HepG2 (cell line): ENCODE results near the gene BCAS3. TPM values are rescaled to one million over a fixed set of nuclear protein-coding genes. Genes with fewer than 3 reads are reported as not detected.

ENCODE experiments used
- ATAC-seq: fragments of 200-7000 bp; cut with Tn5 transposase; 3 replicates; pipeline ENCODE4 v1.9.1; 2020; ENCODE audit warnings: mild to moderate bottlenecking, moderate library complexity
- BruUV-seq: library from RNA; stranded (reverse); fragments of 400-500 nt; replicated peaks from 2 replicates; lab custom pipeline; 2021; lab: Mats Ljungman, UMichigan
- CTCF ChIA-PET: fragments of 300-600 bp; formaldehyde crosslinking; extraction: SDS; loops from one replicate; lab custom pipeline; 2021; ENCODE audit warnings: low total read pairs, inconsistent platforms, low intra/inter-chr PET ratio; lab: Yijun Ruan, JAX
- POLR2A ChIA-PET: fragments of 350-600 bp; sonication (Branson Sonifier 250); formaldehyde crosslinking; loops from one replicate; lab custom pipeline; 2020; ENCODE audit warnings: antibody characterized with exemption, inconsistent platforms; lab: Yijun Ruan, JAX
- DNase-seq: peaks from one replicate; pipeline ENCODE4 v3.0.0-alpha.2; 2015; ENCODE audit warnings: low spot score
- FAIRE-seq: peaks from 3 replicates; lab custom pipeline; 2011; peaks lifted over from hg19 to GRCh38; lab: Jason Lieb, UNC
- H2AFZ ChIP-seq: one replicate; pipeline ENCODE4 v1.6.1; 2011; ENCODE audit warnings: low read length, inconsistent platforms
- H3K27ac ChIP-seq: fragments of 300-600 bp; 3 replicates; pipeline ENCODE4 v1.8.0; 2011; ENCODE audit warnings: mixed run types, mild to moderate bottlenecking, mixed read lengths, low read length, inconsistent platforms; ENCODE audit not compliant: insufficient read depth; ENCODE audit errors: extremely low read length
- H3K27me3 ChIP-seq, 2 experiments: fragments of 200-600 bp in 1 of 2; 2 replicates in 1 of 2; 3 replicates in 1 of 2; pipeline versions ENCODE4 v1.6.0 to v1.8.0; 2011; ENCODE audit warnings: low read length in 2 of 2, mild to moderate bottlenecking in 2 of 2, moderate library complexity in 2 of 2, inconsistent platforms in 1 of 2; ENCODE audit not compliant: insufficient read depth in 2 of 2, control insufficient read depth in 1 of 2
- H3K36me3 ChIP-seq, 2 experiments: fragments of 200-600 bp in 1 of 2; replicated peaks in 1 of 2; 2 replicates in 1 of 2; 3 replicates in 1 of 2; pipeline versions ENCODE4 v1.5.1 to v1.8.0; 2011; ENCODE audit warnings: low read length in 2 of 2, inconsistent platforms in 1 of 2; ENCODE audit not compliant: insufficient read depth in 2 of 2, control insufficient read depth in 1 of 2
- H3K4me1 ChIP-seq: 2 replicates; pipeline ENCODE4 v1.5.1; 2012; ENCODE audit warnings: low read length, inconsistent platforms; ENCODE audit not compliant: insufficient read depth
- H3K4me2 ChIP-seq: 2 replicates; pipeline ENCODE4 v1.6.0; 2011; ENCODE audit warnings: low read depth, low read length, inconsistent platforms
- H3K4me3 ChIP-seq, 3 experiments: fragments of 200-600 bp in 1 of 3; sonication (generic), shearing (Covaris generic) in 1 of 3; replicated peaks in 1 of 3; 2 replicates each; pipeline ENCODE4 v1.5.1; 2011 to 2016; ENCODE audit warnings: low read length in 3 of 3, inconsistent platforms in 2 of 3, low read depth in 2 of 3, mild to moderate bottlenecking in 2 of 3, control low read depth in 1 of 3, mixed read lengths in 1 of 3; ENCODE audit not compliant: insufficient read depth in 1 of 3
- H3K79me2 ChIP-seq: one replicate; pipeline ENCODE4 v1.6.1; 2011; ENCODE audit warnings: low read length, inconsistent platforms; ENCODE audit not compliant: insufficient read depth
- H3K9ac ChIP-seq: 2 replicates; pipeline ENCODE4 v1.6.0; 2011; ENCODE audit warnings: mild to moderate bottlenecking, low read depth, low read length, inconsistent platforms; ENCODE audit not compliant: insufficient read depth
- H3K9me3 ChIP-seq: 2 replicates; pipeline ENCODE4 v1.5.1; 2012; ENCODE audit warnings: mild to moderate bottlenecking, low read length
- H4K20me1 ChIP-seq: 2 replicates; pipeline ENCODE4 v1.6.0; 2011; ENCODE audit warnings: inconsistent platforms, mild to moderate bottlenecking, low read length, moderate library complexity; ENCODE audit not compliant: insufficient read depth
- AHR ChIP-seq: IDR thresholded peaks from 2 replicates; pipeline ENCODE4 v1.6.1; 2018; ENCODE audit warnings: missing genetic modification reagents, missing compliant biosample characterization
- AKAP8 ChIP-seq: sonication (generic); formaldehyde crosslinking; IDR thresholded peaks from 2 replicates; pipeline ENCODE4 v1.5.1; 2020; ENCODE audit warnings: mild to moderate bottlenecking, missing genetic modification reagents
- CCDC6 ChIP-seq: sonication (generic); formaldehyde crosslinking; IDR thresholded peaks from 2 replicates; pipeline ENCODE4 v1.8.1; 2022; ENCODE audit warnings: mild to moderate bottlenecking, missing genetic modification reagents, moderate library complexity
- KAT7 ChIP-seq: IDR thresholded peaks from 2 replicates; pipeline ENCODE4 v1.6.1; 2018; ENCODE audit warnings: borderline replicate concordance, missing compliant biosample characterization
- KMT2A ChIP-seq: sonication (generic); formaldehyde crosslinking; IDR thresholded peaks from 2 replicates; pipeline ENCODE4 v1.4.0; 2020; ENCODE audit warnings: missing genetic modification reagents
- PCBP2 ChIP-seq: fragments of 200-400 bp; formaldehyde crosslinking; optimal IDR thresholded peaks from 2 replicates; pipeline ENCODE3; 2018; ENCODE audit warnings: low read length, low read depth; ENCODE audit not compliant: poor library complexity, severe bottlenecking
- PLRG1 ChIP-seq: fragments of 450-650 bp; conservative IDR thresholded peaks from 2 replicates; pipeline ENCODE4 v1.6.1; 2016
- STAT5B ChIP-seq: sonication (generic); formaldehyde crosslinking; IDR thresholded peaks from 2 replicates; pipeline ENCODE4 v1.4.0; 2020; ENCODE audit warnings: missing genetic modification reagents
- ZNF569 ChIP-seq: sonication (generic); formaldehyde crosslinking; IDR thresholded peaks from 2 replicates; pipeline ENCODE4 v1.5.0; 2020; ENCODE audit warnings: mild to moderate bottlenecking, missing genetic modification reagents, moderate library complexity, borderline replicate concordance
- ZNF737 ChIP-seq: sonication (generic); formaldehyde crosslinking; IDR thresholded peaks from 2 replicates; pipeline ENCODE4 v1.5.0; 2020; ENCODE audit warnings: missing genetic modification reagents, mild to moderate bottlenecking, borderline replicate concordance
- ZNF766 ChIP-seq: sonication (generic); formaldehyde crosslinking; IDR thresholded peaks from 2 replicates; pipeline ENCODE4 v1.5.0; 2020; ENCODE audit warnings: missing genetic modification reagents, borderline replicate concordance
- ZNF782 ChIP-seq: sonication (generic); formaldehyde crosslinking; IDR thresholded peaks from 2 replicates; pipeline ENCODE4 v1.4.0; 2020; ENCODE audit warnings: missing genetic modification reagents, mild to moderate bottlenecking, borderline replicate concordance
- WGBS: methylation state at CpG from one replicate; pipeline ENCODE4 v1.1.6; 2017; ENCODE audit warnings: low lambda C conversion rate; 5-methylcytosine and 5-hydroxymethylcytosine counted together
- in situ Hi-C: cut with HindIII; loops from 2 replicates; pipeline ENCODE4 v1.10.0; 2017; ENCODE audit warnings: low pct_unique_long_range_greater_than_20kb; ENCODE audit not compliant: extremely low pct_ligation_motif_present
- intact Hi-C: fragments of 100-400 bp; cut with micrococcal nuclease; formaldehyde crosslinking; loops from one replicate; pipeline ENCODE4 v1.10.0; 2022; ENCODE audit not compliant: unreplicated experiment
- polyA plus RNA-seq, 8 experiments: library from polyadenylated mRNA; depleted of rRNA in 3 of 8; stranded (reverse) in 7 of 8; unstranded in 1 of 8; fragments of >200 nt; fragmentation: Illumina TruSeq in 4 of 8; extraction: Trizol in 4 of 8; gene quantifications; 2 replicates each; pipeline versions ENCODE4 v1.2.1 to v1.2.3, GENCODE V29; 2011 to 2016; ENCODE audit warnings: low read depth in 4 of 8, missing spikeins in 1 of 8, mixed read lengths in 1 of 8; ENCODE audit not compliant: insufficient read depth in 1 of 8
- total RNA-seq, 5 experiments: library from RNA; depleted of rRNA; stranded (reverse); fragments of >200 nt; fragmentation: Illumina TruSeq; extraction: Trizol; gene quantifications; 2 replicates each; pipeline ENCODE4 v1.2.3, GENCODE V29; 2016; ENCODE audit warnings: low read depth in 1 of 5
- TF ChIP-seq, protein P1 (sequence below): sonication (generic); formaldehyde crosslinking; IDR thresholded peaks from 2 replicates; pipeline ENCODE4 v1.8.0; 2022; ENCODE audit warnings: mild to moderate bottlenecking, missing genetic modification reagents, borderline replicate concordance
- TF ChIP-seq, protein P2 (sequence below): sonication (generic); formaldehyde crosslinking; IDR thresholded peaks from 2 replicates; pipeline ENCODE4 v1.9.0; 2022; ENCODE audit warnings: missing genetic modification reagents, mild to moderate bottlenecking, borderline replicate concordance
- TF ChIP-seq, protein P3 (sequence below): sonication (generic); formaldehyde crosslinking; IDR thresholded peaks from 2 replicates; pipeline ENCODE4 v1.4.0; 2020; ENCODE audit warnings: missing genetic modification reagents, borderline replicate concordance
- TF ChIP-seq, protein P4 (sequence below): fragments of 450-650 bp; IDR thresholded peaks from 2 replicates; pipeline ENCODE4 v1.6.1; 2017; ENCODE audit warnings: mild to moderate bottlenecking

Gene BCAS3
- total and polyA plus RNA-seq, 2 of the 13 experiments (the other 11 are each of a cell fraction or from before 2014, with no cell fraction given): 10.7 to 11.2 TPM

DNA sequence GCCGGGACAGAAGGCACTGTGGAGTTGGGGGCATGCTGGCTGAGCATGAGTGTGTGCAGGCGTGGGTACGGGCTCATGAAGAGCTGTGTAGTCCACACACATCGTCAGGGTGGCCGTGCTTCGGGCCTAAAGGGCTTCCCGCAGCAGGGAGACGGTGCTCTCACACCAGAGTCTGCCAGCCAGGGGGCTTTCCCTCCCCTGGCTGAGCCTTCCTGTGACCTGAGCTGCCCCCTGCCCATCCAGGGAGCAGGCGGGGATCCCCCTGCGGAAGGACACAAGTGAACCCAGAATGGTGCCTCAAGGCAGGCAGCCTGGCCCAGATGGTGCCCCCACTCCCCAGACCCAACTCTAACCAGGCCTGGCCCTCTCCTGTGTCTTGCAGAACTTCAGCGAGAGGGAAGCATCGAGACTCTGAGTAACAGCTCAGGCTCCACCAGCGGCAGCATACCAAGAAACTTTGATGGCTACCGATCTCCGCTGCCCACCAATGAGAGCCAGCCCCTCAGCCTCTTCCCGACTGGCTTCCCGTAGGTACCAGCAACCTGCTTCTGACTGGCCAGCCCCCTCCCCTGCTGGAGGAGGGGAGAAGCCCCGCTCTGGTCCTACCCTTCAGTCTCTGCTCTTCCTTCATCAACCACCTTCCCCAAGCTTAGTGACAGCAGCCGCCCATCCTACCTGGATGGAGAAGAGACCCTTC is 714.1 kb downstream of the BCAS3 start:
- ChIA-PET CTCF (no interaction called here), POLR2A (interaction anchor here (1.1 kb wide), 1 partner anchor 27 kb away, joined by 5 read pairs; no protein-coding TSS in a partner anchor)
- Histone ChIP-seq H3K9ac (no peak overlapping the region), H4K20me1 (no peaks in the 10 kb centered on the region), H3K27me3 (no peaks in the 10 kb centered on the region), H3K4me3 (no peak overlapping the region), H3K9me3 (no peaks in the 10 kb centered on the region), H3K36me3 (no peaks in the 10 kb centered on the region; a peak in 1 of 5 replicates), H3K27ac (no peak overlapping the region), H3K79me2 (peaks cover 5% of the 10 kb centered on the region), H3K4me1 (peaks cover 78% of the 10 kb centered on the region), H2AFZ (no peak overlapping the region), H3K4me2 (no peak overlapping the region)
- 95% methylated on average over 15 of the region's 19 CpGs for WGBS
- in situ Hi-C loops (loop anchor here (5.0 to 10.0 kb wide), 2 partner anchors 389 to 667 kb away; no protein-coding TSS in a partner anchor), intact Hi-C loops (loop anchor here (5.0 to 10.0 kb wide), 2 partner anchors 389 to 667 kb away; no protein-coding TSS in a partner anchor)
- DNase-seq (no peak), ATAC-seq (no peak), FAIRE-seq (no peak)
- BruUV-seq: no TSS peak
- TF ChIP-seq PLRG1: no peak
- TF ChIP-seq, protein P1, sequence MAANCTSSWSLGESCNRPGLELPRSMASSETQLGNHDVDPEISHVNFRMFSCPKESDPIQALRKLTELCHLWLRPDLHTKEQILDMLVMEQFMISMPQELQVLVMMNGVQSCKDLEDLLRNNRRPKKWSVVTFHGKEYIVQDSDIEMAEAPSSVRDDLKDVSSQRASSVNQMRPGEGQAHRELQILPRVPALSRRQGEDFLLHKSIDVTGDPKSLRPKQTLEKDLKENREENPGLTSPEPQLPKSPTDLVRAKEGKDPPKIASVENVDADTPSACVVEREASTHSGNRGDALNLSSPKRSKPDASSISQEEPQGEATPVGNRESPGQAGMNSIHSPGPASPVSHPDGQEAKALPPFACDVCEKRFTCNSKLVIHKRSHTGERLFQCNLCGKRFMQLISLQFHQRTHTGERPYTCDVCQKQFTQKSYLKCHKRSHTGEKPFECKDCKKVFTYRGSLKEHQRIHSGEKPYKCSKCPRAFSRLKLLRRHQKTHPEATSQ (CRISPR knock-in tag): no peak
- TF ChIP-seq KAT7: no peak
- TF ChIP-seq ZNF766: no peak
- TF ChIP-seq, protein P2, sequence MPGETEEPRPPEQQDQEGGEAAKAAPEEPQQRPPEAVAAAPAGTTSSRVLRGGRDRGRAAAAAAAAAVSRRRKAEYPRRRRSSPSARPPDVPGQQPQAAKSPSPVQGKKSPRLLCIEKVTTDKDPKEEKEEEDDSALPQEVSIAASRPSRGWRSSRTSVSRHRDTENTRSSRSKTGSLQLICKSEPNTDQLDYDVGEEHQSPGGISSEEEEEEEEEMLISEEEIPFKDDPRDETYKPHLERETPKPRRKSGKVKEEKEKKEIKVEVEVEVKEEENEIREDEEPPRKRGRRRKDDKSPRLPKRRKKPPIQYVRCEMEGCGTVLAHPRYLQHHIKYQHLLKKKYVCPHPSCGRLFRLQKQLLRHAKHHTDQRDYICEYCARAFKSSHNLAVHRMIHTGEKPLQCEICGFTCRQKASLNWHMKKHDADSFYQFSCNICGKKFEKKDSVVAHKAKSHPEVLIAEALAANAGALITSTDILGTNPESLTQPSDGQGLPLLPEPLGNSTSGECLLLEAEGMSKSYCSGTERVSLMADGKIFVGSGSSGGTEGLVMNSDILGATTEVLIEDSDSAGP: no peak
- no peak for TF ChIP-seq AHR (CRISPR knock-in tag)
- no peak for TF ChIP-seq PCBP2
- TF ChIP-seq STAT5B (CRISPR knock-in tag): no peak
- TF ChIP-seq, protein P3, sequence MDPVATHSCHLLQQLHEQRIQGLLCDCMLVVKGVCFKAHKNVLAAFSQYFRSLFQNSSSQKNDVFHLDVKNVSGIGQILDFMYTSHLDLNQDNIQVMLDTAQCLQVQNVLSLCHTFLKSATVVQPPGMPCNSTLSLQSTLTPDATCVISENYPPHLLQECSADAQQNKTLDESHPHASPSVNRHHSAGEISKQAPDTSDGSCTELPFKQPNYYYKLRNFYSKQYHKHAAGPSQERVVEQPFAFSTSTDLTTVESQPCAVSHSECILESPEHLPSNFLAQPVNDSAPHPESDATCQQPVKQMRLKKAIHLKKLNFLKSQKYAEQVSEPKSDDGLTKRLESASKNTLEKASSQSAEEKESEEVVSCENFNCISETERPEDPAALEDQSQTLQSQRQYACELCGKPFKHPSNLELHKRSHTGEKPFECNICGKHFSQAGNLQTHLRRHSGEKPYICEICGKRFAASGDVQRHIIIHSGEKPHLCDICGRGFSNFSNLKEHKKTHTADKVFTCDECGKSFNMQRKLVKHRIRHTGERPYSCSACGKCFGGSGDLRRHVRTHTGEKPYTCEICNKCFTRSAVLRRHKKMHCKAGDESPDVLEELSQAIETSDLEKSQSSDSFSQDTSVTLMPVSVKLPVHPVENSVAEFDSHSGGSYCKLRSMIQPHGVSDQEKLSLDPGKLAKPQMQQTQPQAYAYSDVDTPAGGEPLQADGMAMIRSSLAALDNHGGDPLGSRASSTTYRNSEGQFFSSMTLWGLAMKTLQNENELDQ (CRISPR knock-in tag): no peak
- TF ChIP-seq AKAP8 (CRISPR knock-in tag): peak; percentile 11
- TF ChIP-seq, protein P4, sequence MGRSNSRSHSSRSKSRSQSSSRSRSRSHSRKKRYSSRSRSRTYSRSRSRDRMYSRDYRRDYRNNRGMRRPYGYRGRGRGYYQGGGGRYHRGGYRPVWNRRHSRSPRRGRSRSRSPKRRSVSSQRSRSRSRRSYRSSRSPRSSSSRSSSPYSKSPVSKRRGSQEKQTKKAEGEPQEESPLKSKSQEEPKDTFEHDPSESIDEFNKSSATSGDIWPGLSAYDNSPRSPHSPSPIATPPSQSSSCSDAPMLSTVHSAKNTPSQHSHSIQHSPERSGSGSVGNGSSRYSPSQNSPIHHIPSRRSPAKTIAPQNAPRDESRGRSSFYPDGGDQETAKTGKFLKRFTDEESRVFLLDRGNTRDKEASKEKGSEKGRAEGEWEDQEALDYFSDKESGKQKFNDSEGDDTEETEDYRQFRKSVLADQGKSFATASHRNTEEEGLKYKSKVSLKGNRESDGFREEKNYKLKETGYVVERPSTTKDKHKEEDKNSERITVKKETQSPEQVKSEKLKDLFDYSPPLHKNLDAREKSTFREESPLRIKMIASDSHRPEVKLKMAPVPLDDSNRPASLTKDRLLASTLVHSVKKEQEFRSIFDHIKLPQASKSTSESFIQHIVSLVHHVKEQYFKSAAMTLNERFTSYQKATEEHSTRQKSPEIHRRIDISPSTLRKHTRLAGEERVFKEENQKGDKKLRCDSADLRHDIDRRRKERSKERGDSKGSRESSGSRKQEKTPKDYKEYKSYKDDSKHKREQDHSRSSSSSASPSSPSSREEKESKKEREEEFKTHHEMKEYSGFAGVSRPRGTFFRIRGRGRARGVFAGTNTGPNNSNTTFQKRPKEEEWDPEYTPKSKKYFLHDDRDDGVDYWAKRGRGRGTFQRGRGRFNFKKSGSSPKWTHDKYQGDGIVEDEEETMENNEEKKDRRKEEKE: no peak
- TF ChIP-seq CCDC6: no peak
- no peak for TF ChIP-seq KMT2A (CRISPR knock-in tag)
- no peak for TF ChIP-seq ZNF737 (CRISPR knock-in tag)
- no peak for TF ChIP-seq ZNF782 (CRISPR knock-in tag)
- no peak for TF ChIP-seq ZNF569
